Measurements from ENCODE around the gene CPT1A.

Gene CPT1A

DNA sequence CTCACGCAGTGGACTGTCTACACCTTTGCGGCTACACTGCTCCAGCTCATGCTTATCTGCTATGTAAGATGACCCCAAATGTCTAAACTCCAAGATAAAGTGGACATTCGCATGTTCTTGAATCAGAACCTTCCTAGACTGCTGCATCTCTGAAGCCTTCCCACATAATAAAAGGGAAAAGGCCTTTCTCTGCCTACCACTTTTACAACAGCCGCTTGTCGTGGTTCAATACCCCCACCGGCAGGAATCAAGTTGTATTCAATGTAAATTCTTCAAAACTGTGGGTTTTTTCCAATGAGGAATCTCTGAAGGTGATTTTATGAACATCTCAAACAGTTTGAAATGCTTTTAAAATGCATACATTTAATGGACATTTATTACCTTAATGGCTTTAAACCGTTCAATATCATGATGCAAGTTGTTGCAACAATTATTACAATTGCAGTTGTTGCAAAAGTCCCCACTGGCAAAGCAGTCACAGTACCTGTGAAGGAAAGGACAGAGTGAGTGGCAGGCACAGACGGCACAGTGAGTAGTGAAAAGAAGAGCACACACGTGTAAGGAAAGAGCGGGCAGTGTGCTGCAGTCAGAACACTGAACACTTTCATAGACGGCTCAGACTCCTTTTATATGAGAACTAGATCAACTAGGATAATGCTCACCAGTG, 126.1 kb downstream of the CPT1A start:
- DNase-seq (ENCODE audit: extremely low read depth in 1 of 2, low read depth in 1 of 2), result no peak

DNA sequence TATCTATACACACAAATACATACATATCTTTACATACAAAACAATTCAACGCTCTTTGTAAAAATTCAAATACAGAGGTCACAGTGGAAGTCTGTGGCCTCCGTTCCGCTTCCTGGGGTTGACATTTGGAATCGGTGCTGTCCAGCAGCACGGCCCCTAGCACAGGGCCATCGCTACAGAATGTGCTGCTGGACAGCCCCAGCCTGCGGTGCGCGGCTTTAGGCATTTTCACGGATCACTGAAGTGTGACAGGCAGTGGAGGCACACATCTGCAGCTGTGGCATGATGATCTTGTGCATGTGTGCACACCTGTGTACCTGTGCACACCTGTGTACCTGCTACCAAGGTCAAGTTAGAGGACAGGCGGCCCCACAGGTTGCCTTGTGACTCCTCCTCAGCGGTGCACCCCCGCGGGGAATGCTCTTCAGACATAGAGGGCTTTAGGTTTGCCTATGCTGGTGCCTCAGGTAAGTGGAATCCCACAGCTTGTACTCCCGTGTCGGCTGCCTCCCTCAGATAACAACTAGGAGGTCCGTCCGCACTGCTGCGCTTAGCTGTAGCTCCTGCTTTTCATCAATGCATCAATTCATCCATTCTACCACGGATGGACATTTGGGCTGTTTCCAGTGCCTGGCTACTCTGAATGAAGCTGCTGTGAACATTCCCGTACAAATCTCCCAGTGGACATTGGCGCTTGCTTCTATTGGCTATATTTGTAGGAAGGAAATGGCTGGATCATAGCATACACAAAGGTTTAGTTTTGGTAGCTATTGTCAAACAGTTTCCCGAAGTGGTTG, 127.5 kb downstream of the CPT1A start:
- DNase-seq (ENCODE audit: extremely low read depth in 1 of 2, low read depth in 1 of 2), result no peak

DNA sequence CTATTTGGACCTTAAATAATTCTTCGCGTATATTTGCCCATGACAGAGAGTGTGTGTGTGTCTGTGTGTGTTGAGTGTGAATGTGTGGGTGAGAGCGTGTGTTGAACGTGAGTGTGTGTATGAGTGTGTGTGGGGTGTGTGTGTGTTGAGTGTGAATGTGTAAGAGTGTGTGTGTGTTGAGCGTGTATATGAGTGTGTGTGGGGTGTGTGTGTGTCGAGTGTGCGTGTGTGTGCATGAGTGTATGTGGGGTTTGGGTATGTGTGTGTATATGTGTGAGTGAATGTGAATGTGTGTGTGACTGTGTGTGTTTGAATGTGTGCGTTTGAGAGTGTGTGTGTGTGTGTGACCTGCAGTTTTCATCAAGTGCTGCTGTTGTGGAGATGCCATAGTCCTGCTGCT, 130.6 kb downstream of the CPT1A start:
- no peak for DNase-seq (ENCODE audit: extremely low read depth in 1 of 2, low read depth in 1 of 2)

DNA sequence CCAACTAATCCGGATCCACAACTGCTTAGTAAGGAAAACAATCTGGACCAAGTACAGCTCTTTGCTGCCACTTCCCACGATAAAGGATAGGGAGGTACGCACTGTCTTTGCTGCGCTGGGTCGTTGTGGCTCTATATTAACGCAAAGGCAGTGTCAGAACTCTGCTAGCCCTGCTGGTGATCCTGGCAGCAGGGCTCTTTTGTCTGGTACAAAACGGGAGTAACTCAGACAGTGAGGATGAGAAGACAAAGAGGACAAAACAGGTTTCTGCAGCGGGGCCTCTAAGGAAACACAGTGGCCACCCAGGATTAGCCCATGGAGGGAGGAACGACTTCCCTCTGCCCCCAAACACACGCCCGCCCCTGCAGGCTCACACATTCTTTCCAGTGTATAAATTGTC, 131.3 kb downstream of the CPT1A start:
- DNase-seq (ENCODE audit: extremely low read depth in 1 of 2, low read depth in 1 of 2), result no peak

DNA sequence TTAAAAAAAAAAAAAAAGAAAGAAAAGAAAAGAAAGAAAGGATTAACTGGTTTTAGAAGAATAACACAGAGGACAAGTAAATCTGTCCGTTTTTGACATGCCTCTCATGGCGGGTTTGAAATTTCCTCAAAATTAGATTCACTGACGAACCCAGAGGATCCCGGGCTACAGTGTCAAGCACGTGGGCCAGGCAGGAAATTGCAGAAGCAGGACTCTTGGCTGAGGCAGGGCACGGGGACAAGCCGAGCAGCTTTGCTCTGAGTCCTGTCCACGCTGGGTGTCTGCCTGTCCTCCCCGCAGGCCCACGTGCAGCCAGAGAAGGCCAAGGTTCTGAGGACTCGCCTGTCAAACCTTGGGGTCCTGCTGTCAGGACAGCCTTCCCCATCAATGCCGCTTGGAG, 132.7 kb downstream of the CPT1A start:
- no peak for DNase-seq (ENCODE audit: extremely low read depth in 1 of 2, low read depth in 1 of 2)

DNA sequence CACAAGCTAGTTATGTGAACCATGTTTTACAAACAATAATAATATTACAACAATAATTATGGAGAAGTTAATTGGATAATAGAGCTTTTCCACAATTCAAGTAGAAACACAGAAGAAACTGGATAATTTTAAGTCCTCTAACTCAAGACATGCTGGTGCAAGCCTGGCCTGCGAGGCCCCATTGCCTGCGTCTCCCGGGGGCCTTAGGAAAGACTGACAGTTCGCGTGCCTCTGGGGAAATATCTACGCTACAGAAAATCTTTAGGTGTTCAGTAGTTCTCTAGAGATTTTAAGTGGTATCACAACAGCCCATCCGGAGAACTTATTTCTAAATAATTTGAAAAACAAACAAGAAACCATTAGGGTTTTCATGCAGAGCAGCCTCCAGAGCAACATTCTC, 134.2 kb downstream of the CPT1A start:
- no peak for DNase-seq (ENCODE audit: extremely low read depth in 1 of 2, low read depth in 1 of 2)

DNA sequence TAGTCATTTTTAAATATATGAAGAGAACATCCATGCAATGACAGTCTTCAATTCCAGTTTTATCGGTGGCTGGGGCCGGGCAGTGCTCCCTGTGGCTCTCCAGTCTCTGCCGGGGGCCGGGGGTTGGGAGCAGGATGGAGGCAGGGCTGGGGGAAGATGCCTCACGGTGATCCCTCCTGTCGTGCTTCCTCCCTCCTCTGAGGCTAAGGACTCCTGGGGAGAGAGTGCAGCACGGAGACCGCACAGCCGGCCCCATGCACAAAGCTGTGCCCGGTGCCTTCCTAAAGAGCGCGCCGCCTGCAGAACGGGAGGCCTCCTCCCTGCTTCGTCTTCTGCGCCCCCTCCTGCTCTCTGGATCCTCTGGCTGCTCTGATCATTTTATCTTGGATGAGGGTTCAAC, 136.8 kb downstream of the CPT1A start:
- DNase-seq (ENCODE audit: extremely low read depth in 1 of 2, low read depth in 1 of 2), result no peak
